ENCODE results near the gene NXNL2.

DNA sequence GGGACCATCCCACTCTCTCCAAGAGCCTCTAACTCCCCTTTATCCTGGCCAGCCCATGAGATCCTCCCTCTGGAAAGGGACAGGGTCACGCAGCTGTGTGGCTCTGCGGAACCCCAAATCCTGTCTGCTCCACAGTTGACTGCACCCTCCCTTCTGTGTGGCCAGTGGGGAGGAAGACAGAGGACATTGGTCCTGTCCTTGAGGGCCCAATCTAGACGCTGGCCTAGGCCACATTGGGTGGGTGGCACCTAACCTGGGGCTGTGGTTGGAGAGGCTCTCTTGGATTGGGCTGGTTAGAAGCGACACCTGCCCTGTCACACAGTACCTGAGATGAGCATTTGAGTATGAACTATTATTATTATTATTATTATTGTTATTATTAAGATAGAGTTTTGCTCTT lies 12.6 kb upstream of the NXNL2 start:
- TF ChIP-seq, protein P1, sequence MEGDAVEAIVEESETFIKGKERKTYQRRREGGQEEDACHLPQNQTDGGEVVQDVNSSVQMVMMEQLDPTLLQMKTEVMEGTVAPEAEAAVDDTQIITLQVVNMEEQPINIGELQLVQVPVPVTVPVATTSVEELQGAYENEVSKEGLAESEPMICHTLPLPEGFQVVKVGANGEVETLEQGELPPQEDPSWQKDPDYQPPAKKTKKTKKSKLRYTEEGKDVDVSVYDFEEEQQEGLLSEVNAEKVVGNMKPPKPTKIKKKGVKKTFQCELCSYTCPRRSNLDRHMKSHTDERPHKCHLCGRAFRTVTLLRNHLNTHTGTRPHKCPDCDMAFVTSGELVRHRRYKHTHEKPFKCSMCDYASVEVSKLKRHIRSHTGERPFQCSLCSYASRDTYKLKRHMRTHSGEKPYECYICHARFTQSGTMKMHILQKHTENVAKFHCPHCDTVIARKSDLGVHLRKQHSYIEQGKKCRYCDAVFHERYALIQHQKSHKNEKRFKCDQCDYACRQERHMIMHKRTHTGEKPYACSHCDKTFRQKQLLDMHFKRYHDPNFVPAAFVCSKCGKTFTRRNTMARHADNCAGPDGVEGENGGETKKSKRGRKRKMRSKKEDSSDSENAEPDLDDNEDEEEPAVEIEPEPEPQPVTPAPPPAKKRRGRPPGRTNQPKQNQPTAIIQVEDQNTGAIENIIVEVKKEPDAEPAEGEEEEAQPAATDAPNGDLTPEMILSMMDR (IDR thresholded peaks at IDR 0.05; ENCODE audit: insufficient read depth, low read length, poor library complexity, severe bottlenecking) = no peak
- no peak for TF ChIP-seq EZH2phosphoT487 (conservative IDR thresholded peaks at IDR 0.05; ENCODE audit: low read length)
